HCT116 (cell line): Measurements from ENCODE around the gene MCF2L. TPM values are rescaled to one million over a fixed set of nuclear protein-coding genes. Genes with fewer than 3 reads are reported as not detected.

Experiments
- ATAC-seq: fragments of 200-7000 bp; cut with Tn5 transposase; 2 replicates; pipeline ENCODE4 v1.9.1; 2020; ENCODE audit warnings: mild to moderate bottlenecking, moderate library complexity
- BruUV-seq: library from RNA; stranded (reverse); fragments of 400-500 nt; replicated peaks from 2 replicates; lab custom pipeline; 2021; lab: Mats Ljungman, UMichigan
- CTCF ChIA-PET: fragments of 300-600 bp; sonication (Branson Sonifier 250); formaldehyde crosslinking; loops from one replicate; lab custom pipeline; 2021; ENCODE audit warnings: antibody characterized with exemption; lab: Charles Lee
- POLR2A ChIA-PET: fragments of 300-600, 350-600 bp; sonication (Branson Sonifier 250); formaldehyde crosslinking; loops from one replicate; lab custom pipeline; 2021; ENCODE audit warnings: antibody characterized with exemption; lab: Charles Lee
- RAD21 ChIA-PET, 2 experiments: fragments of 300-600 bp; sonication (Branson Sonifier 250); formaldehyde crosslinking; loops; one replicate each; lab custom pipeline; 2023; ENCODE audit warnings: low total read pairs in 2 of 2; ENCODE audit not compliant: uncharacterized antibody in 2 of 2, unreplicated experiment in 2 of 2, low non-redundant PET in 1 of 2; lab: Charles Lee
- DNase-seq: peaks from one replicate; pipeline ENCODE4 v3.0.0-alpha.2; 2010; ENCODE audit warnings: low read depth, low spot score
- H2AFZ ChIP-seq: fragments of 200-600 bp; shearing (Covaris generic), sonication (generic); 2 replicates; pipeline ENCODE4 v1.6.1; 2017; ENCODE audit warnings: low read depth, mixed run types, mixed read lengths, antibody characterized with exemption, low read length; ENCODE audit not compliant: poor library complexity, severe bottlenecking
- H3K27ac ChIP-seq: 2 replicates; pipeline ENCODE4 v1.5.1; 2012; ENCODE audit warnings: low read depth, low read length
- H3K27me3 ChIP-seq: fragments of 200-600 bp; sonication (generic); 2 replicates; pipeline ENCODE4 v1.6.1; 2016; ENCODE audit warnings: mixed run types, low read length, mixed read lengths; ENCODE audit not compliant: insufficient read depth
- H3K36me3 ChIP-seq, 2 experiments: fragments of 200-500 bp in 1 of 2; fragments of 200-600 bp in 1 of 2; sonication (Bioruptor generic) in 1 of 2; sonication (generic) in 1 of 2; 2 replicates each; pipeline versions ENCODE4 v1.5.1 to v1.6.1; 2014 to 2016; ENCODE audit warnings: low read length in 2 of 2, inconsistent platforms in 1 of 2, mixed read lengths in 1 of 2, mixed run types in 1 of 2; ENCODE audit not compliant: insufficient read depth in 2 of 2, control insufficient read depth in 1 of 2
- H3K4me1 ChIP-seq, 2 experiments: fragments of 200-600 bp in 1 of 2; sonication (generic) in 1 of 2; 2 replicates each; pipeline versions ENCODE4 v1.5.1 to v1.6.1; 2012 to 2017; ENCODE audit warnings: low read length in 2 of 2, inconsistent platforms in 1 of 2, mild to moderate bottlenecking in 1 of 2, mixed read lengths in 1 of 2, mixed run types in 1 of 2, moderate library complexity in 1 of 2; ENCODE audit not compliant: insufficient read depth in 2 of 2, control insufficient read depth in 1 of 2
- H3K4me2 ChIP-seq: fragments of 200-600 bp; sonication (generic); 2 replicates; pipeline ENCODE4 v1.6.1; 2017; ENCODE audit warnings: mixed run types, low read length, mixed read lengths
- H3K4me3 ChIP-seq, 2 experiments: fragments of 200-600 bp in 1 of 2; sonication (generic) in 1 of 2; replicated peaks in 1 of 2; 2 replicates each; pipeline ENCODE4 v1.5.1; 2011 to 2016; ENCODE audit warnings: low read length in 2 of 2, control low read depth in 1 of 2, low read depth in 1 of 2, mild to moderate bottlenecking in 1 of 2, mixed read lengths in 1 of 2, mixed run types in 1 of 2
- H3K79me2 ChIP-seq: fragments of 200-600 bp; sonication (generic); 2 replicates; pipeline ENCODE4 v1.6.1; 2017; ENCODE audit warnings: mild to moderate bottlenecking, mixed run types, low read length, moderate library complexity, mixed read lengths; ENCODE audit not compliant: insufficient read depth
- H3K9ac ChIP-seq: fragments of 200-600 bp; sonication (generic); 2 replicates; pipeline ENCODE4 v1.6.1; 2016; ENCODE audit warnings: low read length, mixed read lengths
- H3K9me2 ChIP-seq: fragments of 200-600 bp; sonication (generic), shearing (Covaris generic); 2 replicates; pipeline ENCODE4 v1.6.1; 2017; ENCODE audit warnings: mixed run types, mild to moderate bottlenecking, moderate library complexity; ENCODE audit not compliant: insufficient read depth
- H3K9me3 ChIP-seq, 2 experiments: fragments of 200-500 bp in 1 of 2; fragments of 200-600 bp in 1 of 2; sonication (Bioruptor generic) in 1 of 2; sonication (generic) in 1 of 2; 2 replicates each; pipeline ENCODE4 v1.6.1; 2014 to 2017; ENCODE audit warnings: low read length in 2 of 2, mixed read lengths in 2 of 2, inconsistent platforms in 1 of 2, low read depth in 1 of 2, mild to moderate bottlenecking in 1 of 2, mixed run types in 1 of 2, moderate library complexity in 1 of 2; ENCODE audit not compliant: control insufficient read depth in 1 of 2, insufficient read depth in 1 of 2
- H4K20me1 ChIP-seq: fragments of 200-600 bp; sonication (generic), shearing (Covaris generic); 2 replicates; pipeline ENCODE4 v1.6.1; 2017; ENCODE audit warnings: mixed run types, mild to moderate bottlenecking, moderate library complexity; ENCODE audit not compliant: insufficient read depth
- CEBPB ChIP-seq: IDR thresholded peaks from 2 replicates; pipeline ENCODE4 v1.6.1; 2012; ENCODE audit warnings: low read depth
- CTCF ChIP-seq, 3 experiments: fragments of 200-600 bp in 1 of 3; sonication (generic) in 1 of 3; IDR thresholded peaks in 2 of 3; conservative IDR thresholded peaks in 1 of 3; 2 replicates each; pipeline ENCODE4 v1.5.1; 2012 to 2017; ENCODE audit warnings: low read depth in 2 of 3, low read length in 2 of 3, antibody characterized with exemption in 1 of 3, borderline replicate concordance in 1 of 3, control low read depth in 1 of 3, mild to moderate bottlenecking in 1 of 3, mixed read lengths in 1 of 3, mixed run types in 1 of 3, moderate library complexity in 1 of 3; ENCODE audit not compliant: insufficient read depth in 1 of 3
- JUND ChIP-seq: IDR thresholded peaks from 2 replicates; pipeline ENCODE4 v1.6.1; 2012
- MAX ChIP-seq: IDR thresholded peaks from 2 replicates; pipeline ENCODE4 v1.6.1; 2012
- POLR2A ChIP-seq: IDR thresholded peaks from 2 replicates; pipeline ENCODE4 v1.7.0; 2011; ENCODE audit warnings: borderline replicate concordance; ENCODE audit not compliant: insufficient read depth, insufficient read length; ENCODE audit errors: extremely low read depth
- POLR2AphosphoS5 ChIP-seq: IDR thresholded peaks from 2 replicates; pipeline ENCODE4 v1.6.1; 2011; ENCODE audit warnings: mild to moderate bottlenecking, low read depth, low read length, moderate library complexity
- SRF ChIP-seq: IDR thresholded peaks from 2 replicates; pipeline ENCODE4 v1.6.1; 2012; ENCODE audit warnings: low read depth
- ZBTB33 ChIP-seq: IDR thresholded peaks from 2 replicates; pipeline ENCODE4 v1.6.1; 2011; ENCODE audit warnings: mild to moderate bottlenecking, low read length, moderate library complexity; ENCODE audit not compliant: insufficient replicate concordance; ENCODE audit errors: extremely low read depth
- intact Hi-C: fragments of 100-400 bp; cut with micrococcal nuclease; formaldehyde crosslinking; loops from 2 replicates; pipeline ENCODE4 v1.10.0; 2022
- total RNA-seq: library from RNA; stranded (reverse); gene quantifications from one replicate; pipeline ENCODE4 v1.2.1, GENCODE V29; 2021; ENCODE audit not compliant: unreplicated experiment

Gene MCF2L
- total RNA-seq, 1 experiment from 2014 or later = 19.3 TPM

- no peak for DNase-seq
- ChIA-PET POLR2A (no interaction called here), CTCF (no interaction called here), RAD21 (no interaction called here)
- Histone ChIP-seq H4K20me1 (no peaks in the 10 kb centered on the region), H3K79me2 (no peaks in the 10 kb centered on the region), H3K36me3 (no peaks in the 10 kb centered on the region), H3K4me3 (no peak overlapping the region), H3K27me3 (no peaks in the 10 kb centered on the region), H3K4me2 (no peak overlapping the region), H3K9me3 (peaks cover 0 to 4% of the 10 kb centered on the region in 2 experiments; a peak in 1 of 4 replicates), H3K4me1 (no peaks in the 10 kb centered on the region), H2AFZ (no peak overlapping the region), H3K9me2 (no peaks in the 10 kb centered on the region), H3K27ac (no peak overlapping the region), H3K9ac (no peak overlapping the region)
- no TSS peak for BruUV-seq
- TF ChIP-seq CTCF (IDR thresholded peaks at IDR 0.05 in 2 of 3, conservative IDR thresholded peaks at IDR 0.05 in 1 of 3; ENCODE audit: borderline replicate concordance in 1 of 3, insufficient read depth in 1 of 3, low read depth in 2 of 3, low read length in 2 of 3) = no peak
- no peak for TF ChIP-seq POLR2AphosphoS5
- TF ChIP-seq JUND = no peak
- TF ChIP-seq CEBPB = no peak
- TF ChIP-seq MAX = no peak
- TF ChIP-seq ZBTB33 = no peak
- TF ChIP-seq SRF = no peak
- no peak for TF ChIP-seq POLR2A
- no peak for ATAC-seq
- intact Hi-C loops = no loop called here
These were observed 7.5 kb downstream of the MCF2L start for GRCh38 chr13:112976526-112976925.
